Measurements from ENCODE around the gene CLCN7.

GRCh38 chr16:1523581-1524245 lies 48.9 kb upstream of the CLCN7 start:
- TF ChIP-seq POLR2AphosphoS5 (IDR thresholded peaks at IDR 0.05; ENCODE audit: low read depth) (no peak), CTCF (conservative IDR thresholded peaks at IDR 0.05; ENCODE audit: low read depth in 2 of 2) (no peak), EZH2 (IDR thresholded peaks at IDR 0.05; ENCODE audit: low read depth, unreplicated experiment) (no peak), EZH2phosphoT487 (IDR thresholded peaks at IDR 0.05; ENCODE audit: unreplicated experiment) (no peak), JUNB (IDR thresholded peaks at IDR 0.05; ENCODE audit: unreplicated experiment) (no peak), ZNF114 (CRISPR knock-in tag; IDR thresholded peaks at IDR 0.05) (no peak), CREB1 (CRISPR knock-in tag; IDR thresholded peaks at IDR 0.05; ENCODE audit: low read depth) (no peak), REST (IDR thresholded peaks at IDR 0.05; ENCODE audit: unreplicated experiment) (no peak), NANOG (IDR thresholded peaks at IDR 0.05; ENCODE audit: borderline replicate concordance) (no peak), ZNF331 (CRISPR knock-in tag; IDR thresholded peaks at IDR 0.05; ENCODE audit: low read depth) (no peak), STAT1 (IDR thresholded peaks at IDR 0.05; ENCODE audit: unreplicated experiment) (no peak), ETS1 (IDR thresholded peaks at IDR 0.05) (no peak), ZNF462 (CRISPR knock-in tag; IDR thresholded peaks at IDR 0.05) (no peak)

Data from GM23338 (cell line).